Esophagus muscularis mucosa (tissue), 4 donors: ENCODE measurements around the gene PLSCR2.

Experiments used
- EP300 ChIP-seq: sonication (generic); formaldehyde crosslinking; IDR thresholded peaks from one replicate; pipeline ENCODE4 v1.6.1; 2017; ENCODE audit warnings: antibody characterized with exemption
- POLR2A ChIP-seq: fragments of 450-650 bp; IDR thresholded peaks from one replicate; pipeline ENCODE4 v1.6.1; 2017; ENCODE audit warnings: antibody characterized with exemption, moderate library complexity, mild to moderate bottlenecking, low read depth
- POLR2AphosphoS5 ChIP-seq, 2 donors: sonication (generic); formaldehyde crosslinking; IDR thresholded peaks; one replicate each; pipeline ENCODE4 v1.6.1; 2017; ENCODE audit warnings: antibody characterized with exemption in 2 of 2
- TF ChIP-seq, protein P1 (sequence below), 3 experiments: fragments of 200-600 bp in 2 of 3; fragments of 450-650 bp in 1 of 3; sonication (generic) in 2 of 3; IDR thresholded peaks; one replicate each; pipeline ENCODE4 v1.5.1; 2017 to 2019; ENCODE audit warnings: antibody characterized with exemption in 3 of 3, mild to moderate bottlenecking in 2 of 3, moderate library complexity in 1 of 3

- TF ChIP-seq, protein P1, sequence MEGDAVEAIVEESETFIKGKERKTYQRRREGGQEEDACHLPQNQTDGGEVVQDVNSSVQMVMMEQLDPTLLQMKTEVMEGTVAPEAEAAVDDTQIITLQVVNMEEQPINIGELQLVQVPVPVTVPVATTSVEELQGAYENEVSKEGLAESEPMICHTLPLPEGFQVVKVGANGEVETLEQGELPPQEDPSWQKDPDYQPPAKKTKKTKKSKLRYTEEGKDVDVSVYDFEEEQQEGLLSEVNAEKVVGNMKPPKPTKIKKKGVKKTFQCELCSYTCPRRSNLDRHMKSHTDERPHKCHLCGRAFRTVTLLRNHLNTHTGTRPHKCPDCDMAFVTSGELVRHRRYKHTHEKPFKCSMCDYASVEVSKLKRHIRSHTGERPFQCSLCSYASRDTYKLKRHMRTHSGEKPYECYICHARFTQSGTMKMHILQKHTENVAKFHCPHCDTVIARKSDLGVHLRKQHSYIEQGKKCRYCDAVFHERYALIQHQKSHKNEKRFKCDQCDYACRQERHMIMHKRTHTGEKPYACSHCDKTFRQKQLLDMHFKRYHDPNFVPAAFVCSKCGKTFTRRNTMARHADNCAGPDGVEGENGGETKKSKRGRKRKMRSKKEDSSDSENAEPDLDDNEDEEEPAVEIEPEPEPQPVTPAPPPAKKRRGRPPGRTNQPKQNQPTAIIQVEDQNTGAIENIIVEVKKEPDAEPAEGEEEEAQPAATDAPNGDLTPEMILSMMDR (IDR thresholded peaks at IDR 0.05), result no peak
- TF ChIP-seq POLR2AphosphoS5 (IDR thresholded peaks at IDR 0.05) (no peak), POLR2A (no peak), EP300 (no peak)
Measured at GRCh38 chr3:146471012-146471411, 1.7 kb upstream of the PLSCR2 start.
